ENCODE results near the gene CMTM7. TPM values are rescaled to one million over a fixed set of nuclear protein-coding genes. Genes with fewer than 3 reads are reported as not detected.

CMTM7 gene
- total and polyA plus RNA-seq, 2 of the 13 experiments (the other 11 are each of a cell fraction or from before 2014, with no cell fraction given): 20.9 to 21.4 TPM

GRCh38 chr3:32367442-32367841, 24.2 kb upstream of the CMTM7 start:
- BruUV-seq (replicated peaks): no TSS peak
- in situ Hi-C loops (cut with HindIII; ENCODE audit: extremely low pct_ligation_motif_present, low pct_unique_long_range_greater_than_20kb): no loop called here

More at GRCh38 chr3:32367442-32367841, 24.2 kb upstream of the CMTM7 start:
- no peak overlapping the region for H2AFZ ChIP-seq (ENCODE audit: low read length)
- H3K79me2 ChIP-seq (ENCODE audit: insufficient read depth, low read length): no peaks in the 10 kb centered on the region
- DNase-seq (ENCODE audit: low spot score): no peak
- no peaks in the 10 kb centered on the region for H4K20me1 ChIP-seq (ENCODE audit: insufficient read depth, low read length)
- ChIA-PET POLR2A (no interaction called here), CTCF (ENCODE audit: low intra/inter-chr PET ratio, low total read pairs) (no interaction called here)
- no peaks in the 10 kb centered on the region for H3K27me3 ChIP-seq (ENCODE audit: control insufficient read depth in 1 of 2, insufficient read depth in 2 of 2, low read length in 2 of 2)
- no peak for FAIRE-seq
- no peak for ATAC-seq
- peaks cover 12% of the 10 kb centered on the region for H3K4me1 ChIP-seq (ENCODE audit: insufficient read depth, low read length)
- H3K9me3 ChIP-seq (ENCODE audit: low read length): no peaks in the 10 kb centered on the region
- TF ChIP-seq, protein P1, sequence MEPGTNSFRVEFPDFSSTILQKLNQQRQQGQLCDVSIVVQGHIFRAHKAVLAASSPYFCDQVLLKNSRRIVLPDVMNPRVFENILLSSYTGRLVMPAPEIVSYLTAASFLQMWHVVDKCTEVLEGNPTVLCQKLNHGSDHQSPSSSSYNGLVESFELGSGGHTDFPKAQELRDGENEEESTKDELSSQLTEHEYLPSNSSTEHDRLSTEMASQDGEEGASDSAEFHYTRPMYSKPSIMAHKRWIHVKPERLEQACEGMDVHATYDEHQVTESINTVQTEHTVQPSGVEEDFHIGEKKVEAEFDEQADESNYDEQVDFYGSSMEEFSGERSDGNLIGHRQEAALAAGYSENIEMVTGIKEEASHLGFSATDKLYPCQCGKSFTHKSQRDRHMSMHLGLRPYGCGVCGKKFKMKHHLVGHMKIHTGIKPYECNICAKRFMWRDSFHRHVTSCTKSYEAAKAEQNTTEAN (CRISPR knock-in tag; conservative IDR thresholded peaks at IDR 0.05): no peak
- TF ChIP-seq TERF1 (CRISPR knock-in tag; IDR thresholded peaks at IDR 0.05): no peak
- TF ChIP-seq, protein P2, sequence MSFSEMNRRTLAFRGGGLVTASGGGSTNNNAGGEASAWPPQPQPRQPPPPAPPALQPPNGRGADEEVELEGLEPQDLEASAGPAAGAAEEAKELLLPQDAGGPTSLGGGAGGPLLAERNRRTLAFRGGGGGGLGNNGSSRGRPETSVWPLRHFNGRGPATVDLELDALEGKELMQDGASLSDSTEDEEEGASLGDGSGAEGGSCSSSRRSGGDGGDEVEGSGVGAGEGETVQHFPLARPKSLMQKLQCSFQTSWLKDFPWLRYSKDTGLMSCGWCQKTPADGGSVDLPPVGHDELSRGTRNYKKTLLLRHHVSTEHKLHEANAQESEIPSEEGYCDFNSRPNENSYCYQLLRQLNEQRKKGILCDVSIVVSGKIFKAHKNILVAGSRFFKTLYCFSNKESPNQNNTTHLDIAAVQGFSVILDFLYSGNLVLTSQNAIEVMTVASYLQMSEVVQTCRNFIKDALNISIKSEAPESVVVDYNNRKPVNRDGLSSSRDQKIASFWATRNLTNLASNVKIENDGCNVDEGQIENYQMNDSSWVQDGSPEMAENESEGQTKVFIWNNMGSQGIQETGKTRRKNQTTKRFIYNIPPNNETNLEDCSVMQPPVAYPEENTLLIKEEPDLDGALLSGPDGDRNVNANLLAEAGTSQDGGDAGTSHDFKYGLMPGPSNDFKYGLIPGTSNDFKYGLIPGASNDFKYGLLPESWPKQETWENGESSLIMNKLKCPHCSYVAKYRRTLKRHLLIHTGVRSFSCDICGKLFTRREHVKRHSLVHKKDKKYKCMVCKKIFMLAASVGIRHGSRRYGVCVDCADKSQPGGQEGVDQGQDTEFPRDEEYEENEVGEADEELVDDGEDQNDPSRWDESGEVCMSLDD (CRISPR knock-in tag; IDR thresholded peaks at IDR 0.05; ENCODE audit: borderline replicate concordance): no peak
- no peak for TF ChIP-seq GRHL1 (CRISPR knock-in tag; conservative IDR thresholded peaks at IDR 0.05)
- no peak for TF ChIP-seq PRMT3 (CRISPR knock-in tag; IDR thresholded peaks at IDR 0.05; ENCODE audit: borderline replicate concordance, low read depth)
- no peak for TF ChIP-seq E2F5 (CRISPR knock-in tag; conservative IDR thresholded peaks at IDR 0.05)
- TF ChIP-seq, protein P3, sequence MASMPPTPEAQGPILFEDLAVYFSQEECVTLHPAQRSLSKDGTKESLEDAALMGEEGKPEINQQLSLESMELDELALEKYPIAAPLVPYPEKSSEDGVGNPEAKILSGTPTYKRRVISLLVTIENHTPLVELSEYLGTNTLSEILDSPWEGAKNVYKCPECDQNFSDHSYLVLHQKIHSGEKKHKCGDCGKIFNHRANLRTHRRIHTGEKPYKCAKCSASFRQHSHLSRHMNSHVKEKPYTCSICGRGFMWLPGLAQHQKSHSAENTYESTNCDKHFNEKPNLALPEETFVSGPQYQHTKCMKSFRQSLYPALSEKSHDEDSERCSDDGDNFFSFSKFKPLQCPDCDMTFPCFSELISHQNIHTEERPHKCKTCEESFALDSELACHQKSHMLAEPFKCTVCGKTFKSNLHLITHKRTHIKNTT (CRISPR knock-in tag; IDR thresholded peaks at IDR 0.05): no peak
- no peak for TF ChIP-seq NR2F2 (IDR thresholded peaks at IDR 0.05; ENCODE audit: borderline replicate concordance, low read depth)
- no peak for TF ChIP-seq SRSF1 (optimal IDR thresholded peaks at IDR 0.05; ENCODE audit: low read depth, low read length)
- intact Hi-C loops (cut with micrococcal nuclease; ENCODE audit: unreplicated experiment): no loop called here
- 90% methylated on average over 6 of the region's 10 CpGs for WGBS (ENCODE audit: low lambda C conversion rate)
- H3K36me3 ChIP-seq (replicated peaks in 1 of 2; ENCODE audit: control insufficient read depth in 1 of 2, insufficient read depth in 2 of 2, low read length in 2 of 2): peaks cover 2 to 3% of the 10 kb centered on the region in 2 experiments; a peak in 4 of 5 replicates
- H3K4me3 ChIP-seq (replicated peaks in 1 of 3; ENCODE audit: insufficient read depth in 1 of 3, low read depth in 2 of 3, low read length in 3 of 3): no peak overlapping the region
- no peak overlapping the region for H3K4me2 ChIP-seq (ENCODE audit: low read depth, low read length)
- no peak overlapping the region for H3K27ac ChIP-seq (ENCODE audit: extremely low read length, insufficient read depth, low read length)
- H3K9ac ChIP-seq (ENCODE audit: insufficient read depth, low read depth, low read length): no peak overlapping the region
